ENCODE results near the gene BABAM1. TPM values are rescaled to one million over a fixed set of nuclear protein-coding genes. Genes with fewer than 3 reads are reported as not detected.

BABAM1 gene
- total and polyA plus RNA-seq, 9 of the 15 experiments (the other 6 are each of a cell fraction or from before 2014, with no cell fraction given) = 14.7 to 160 (median 113) TPM

DNA sequence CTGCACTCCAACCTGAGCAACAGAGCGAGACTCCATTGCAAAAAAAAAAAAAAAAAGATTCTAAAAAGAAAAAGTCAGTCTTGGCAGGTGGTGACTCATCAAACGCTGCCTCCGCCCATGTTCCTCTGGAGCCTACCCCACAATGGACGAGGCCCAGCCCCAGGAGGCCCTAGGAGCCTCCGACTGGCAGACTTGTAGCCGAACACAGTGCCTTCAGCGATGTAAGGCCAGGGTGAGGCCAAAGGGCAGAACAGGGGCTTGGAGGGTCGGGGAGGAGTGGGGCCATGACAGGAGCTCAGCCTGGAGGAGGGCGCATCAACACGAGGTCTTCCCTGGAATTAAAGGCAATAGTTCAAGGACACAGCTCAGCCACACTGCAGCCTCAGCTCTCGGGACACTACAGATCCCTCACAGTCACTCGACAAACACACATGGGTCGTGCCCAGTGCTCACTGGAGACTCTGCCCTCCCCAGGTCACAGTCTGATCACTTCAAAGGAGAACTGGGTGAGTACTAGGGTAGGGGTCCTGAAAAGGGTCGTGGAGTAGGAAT, 47.0 kb upstream of the BABAM1 start (continued):
- TF ChIP-seq GTF2B (IDR thresholded peaks at IDR 0.05; ENCODE audit: extremely low read depth, insufficient read length) = no peak
- no peak for TF ChIP-seq ZNF354B (CRISPR knock-in tag; IDR thresholded peaks at IDR 0.05)
- TF ChIP-seq ZNF57 (CRISPR knock-in tag; IDR thresholded peaks at IDR 0.05) = no peak
- TF ChIP-seq ZNF407 (IDR thresholded peaks at IDR 0.05; ENCODE audit: low read depth) = no peak
- no peak for TF ChIP-seq MTF1 (CRISPR knock-in tag; IDR thresholded peaks at IDR 0.05; ENCODE audit: borderline replicate concordance)
- no peak for TF ChIP-seq BRCA1 (IDR thresholded peaks at IDR 0.05)
- TF ChIP-seq BRCA1 (CRISPR knock-in tag; IDR thresholded peaks at IDR 0.05) = no peak
- no peak for TF ChIP-seq ZNF644 (tag; IDR thresholded peaks at IDR 0.05; ENCODE audit: low read depth)
- TF ChIP-seq ZNF212 (CRISPR knock-in tag; IDR thresholded peaks at IDR 0.05) = no peak
- TF ChIP-seq FUS (optimal IDR thresholded peaks at IDR 0.05; ENCODE audit: low read depth, low read length) = no peak
- TF ChIP-seq, protein P1, sequence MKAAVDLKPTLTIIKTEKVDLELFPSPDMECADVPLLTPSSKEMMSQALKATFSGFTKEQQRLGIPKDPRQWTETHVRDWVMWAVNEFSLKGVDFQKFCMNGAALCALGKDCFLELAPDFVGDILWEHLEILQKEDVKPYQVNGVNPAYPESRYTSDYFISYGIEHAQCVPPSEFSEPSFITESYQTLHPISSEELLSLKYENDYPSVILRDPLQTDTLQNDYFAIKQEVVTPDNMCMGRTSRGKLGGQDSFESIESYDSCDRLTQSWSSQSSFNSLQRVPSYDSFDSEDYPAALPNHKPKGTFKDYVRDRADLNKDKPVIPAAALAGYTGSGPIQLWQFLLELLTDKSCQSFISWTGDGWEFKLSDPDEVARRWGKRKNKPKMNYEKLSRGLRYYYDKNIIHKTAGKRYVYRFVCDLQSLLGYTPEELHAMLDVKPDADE (conservative IDR thresholded peaks at IDR 0.05; ENCODE audit: control insufficient read depth, low read depth, low read length) = no peak
- TF ChIP-seq PRMT5 (CRISPR knock-in tag; IDR thresholded peaks at IDR 0.05) = no peak
- no peak for TF ChIP-seq TRIM24 (IDR thresholded peaks at IDR 0.05)
- no peak for TF ChIP-seq KDM4B (IDR thresholded peaks at IDR 0.05; ENCODE audit: borderline replicate concordance in 2 of 2, low read depth in 1 of 2)
- no peak for TF ChIP-seq FOXJ2 (tag; IDR thresholded peaks at IDR 0.05)
- TF ChIP-seq RBM25 (IDR thresholded peaks at IDR 0.05; ENCODE audit: low read depth, low read length, severe bottlenecking) = no peak
- no peak for TF ChIP-seq HDAC8 (tag; IDR thresholded peaks at IDR 0.05)
- no peak for TF ChIP-seq BRD9 (IDR thresholded peaks at IDR 0.05; ENCODE audit: low read depth, partially characterized antibody)
- no peak for TF ChIP-seq ZNF217 (CRISPR knock-in tag; IDR thresholded peaks at IDR 0.05)
- TF ChIP-seq PHF21A (IDR thresholded peaks at IDR 0.05; ENCODE audit: borderline replicate concordance, low read depth) = no peak
- no peak for TF ChIP-seq FOXJ3 (CRISPR knock-in tag; IDR thresholded peaks at IDR 0.05)

Data from K562 (cell line).